GM18517 (cell line): ENCODE results near the gene CSNK1G2.
"Not testable (repeated sequence)": the region's sequence is repeated elsewhere in the genome, so short reads cannot be mapped to it uniquely, and the experiment has no call there.

Experiments used
- ATAC-seq: cut with Tn5 transposase; IDR thresholded peaks from one replicate; pipeline ENCODE4 v1.9.1; 2021; ENCODE audit warnings: mild to moderate bottlenecking, moderate library complexity; ENCODE audit not compliant: unreplicated experiment

Gene CSNK1G2

DNA sequence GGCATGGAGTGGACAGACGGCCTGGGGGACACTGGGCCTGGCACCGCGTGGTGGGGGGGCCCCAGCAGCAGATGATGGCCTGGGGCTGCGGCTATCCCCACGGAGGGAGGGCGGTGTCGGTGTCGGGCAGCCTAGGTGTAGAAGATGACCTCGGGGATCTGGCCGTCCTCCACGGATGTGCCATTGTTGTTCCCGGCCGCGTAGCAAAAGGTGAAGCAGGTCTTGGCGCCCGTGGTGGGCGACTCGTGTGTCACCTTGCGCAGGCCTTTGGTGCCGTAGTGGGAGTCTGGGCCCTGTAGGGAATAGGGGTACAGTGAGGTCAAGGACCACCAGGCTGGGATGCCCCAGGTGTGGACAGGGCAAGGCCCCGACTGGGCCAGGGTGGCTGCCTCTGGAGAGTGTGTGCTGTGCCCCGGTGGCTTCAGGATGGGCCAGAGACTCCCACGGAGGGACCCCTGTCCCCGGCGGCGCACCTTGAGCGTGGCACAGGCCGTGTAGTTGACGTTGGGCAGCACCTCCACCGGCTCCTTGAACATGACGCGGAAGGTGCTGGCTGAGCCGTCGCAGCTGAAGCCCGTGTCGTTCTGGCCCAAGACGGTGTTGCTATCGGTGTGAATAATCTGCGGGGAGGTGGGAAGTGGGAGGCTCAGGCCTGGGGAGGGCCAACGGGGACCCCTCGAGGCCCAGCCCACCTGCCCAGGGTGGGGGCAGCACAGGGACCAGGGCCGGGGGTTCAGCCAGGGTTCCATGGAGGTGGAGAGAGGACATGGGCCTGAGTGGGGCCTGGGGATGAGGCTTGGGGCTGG, 45.6 kb downstream of the CSNK1G2 start:
- ATAC-seq, result no peak

DNA sequence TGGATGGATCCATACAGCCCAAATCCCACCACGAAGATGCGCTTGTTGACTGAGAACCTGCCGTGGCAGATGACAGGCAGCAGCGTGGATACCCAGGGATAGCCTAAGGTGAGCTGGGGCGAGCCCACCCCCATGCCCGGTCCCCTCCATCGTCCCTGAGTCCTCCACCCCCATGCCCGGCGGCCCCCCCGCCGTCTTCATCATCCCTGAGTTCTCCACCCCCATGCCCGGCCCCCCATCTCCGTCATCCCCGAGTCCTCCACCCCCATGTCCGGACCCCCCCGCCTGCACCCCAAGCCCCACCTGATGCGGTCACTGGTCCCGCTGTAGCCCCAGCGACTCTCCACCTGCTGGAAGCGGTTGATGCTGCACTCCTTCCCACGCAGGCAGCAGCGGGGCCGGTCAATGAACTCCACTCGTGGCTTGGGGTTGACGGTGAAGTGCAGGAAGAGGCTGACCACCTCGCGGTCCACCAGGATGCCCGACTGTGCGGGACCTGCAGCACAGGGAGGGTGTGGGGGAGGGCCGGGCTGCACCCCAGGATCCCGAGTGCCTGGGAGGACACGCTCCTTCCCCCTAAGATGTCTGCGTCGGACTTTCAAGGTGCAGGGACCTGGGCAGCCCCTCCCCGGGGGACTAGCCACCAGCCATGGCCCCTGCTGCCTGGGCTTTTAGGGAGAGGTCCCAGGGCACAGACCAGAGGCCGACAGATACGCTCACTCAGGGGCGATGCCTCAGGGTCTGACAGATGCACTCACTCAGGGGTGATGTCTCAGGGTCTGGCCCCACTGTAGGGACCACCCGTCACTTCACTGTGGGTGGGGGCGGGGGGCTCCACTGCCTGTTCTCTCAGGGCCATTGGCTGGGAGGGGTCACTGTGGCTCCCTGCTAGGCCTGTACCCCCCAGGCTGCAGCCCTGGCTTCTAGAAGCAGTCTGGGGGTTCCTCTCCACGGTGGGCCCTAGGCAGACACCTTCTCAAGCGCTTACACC, 46.5 kb downstream of the CSNK1G2 start:
- no peak for ATAC-seq

- ATAC-seq, result not testable (repeated sequence)
Observed at GRCh38 chr19:1988464-1988863, 47.5 kb downstream of the CSNK1G2 start.

DNA sequence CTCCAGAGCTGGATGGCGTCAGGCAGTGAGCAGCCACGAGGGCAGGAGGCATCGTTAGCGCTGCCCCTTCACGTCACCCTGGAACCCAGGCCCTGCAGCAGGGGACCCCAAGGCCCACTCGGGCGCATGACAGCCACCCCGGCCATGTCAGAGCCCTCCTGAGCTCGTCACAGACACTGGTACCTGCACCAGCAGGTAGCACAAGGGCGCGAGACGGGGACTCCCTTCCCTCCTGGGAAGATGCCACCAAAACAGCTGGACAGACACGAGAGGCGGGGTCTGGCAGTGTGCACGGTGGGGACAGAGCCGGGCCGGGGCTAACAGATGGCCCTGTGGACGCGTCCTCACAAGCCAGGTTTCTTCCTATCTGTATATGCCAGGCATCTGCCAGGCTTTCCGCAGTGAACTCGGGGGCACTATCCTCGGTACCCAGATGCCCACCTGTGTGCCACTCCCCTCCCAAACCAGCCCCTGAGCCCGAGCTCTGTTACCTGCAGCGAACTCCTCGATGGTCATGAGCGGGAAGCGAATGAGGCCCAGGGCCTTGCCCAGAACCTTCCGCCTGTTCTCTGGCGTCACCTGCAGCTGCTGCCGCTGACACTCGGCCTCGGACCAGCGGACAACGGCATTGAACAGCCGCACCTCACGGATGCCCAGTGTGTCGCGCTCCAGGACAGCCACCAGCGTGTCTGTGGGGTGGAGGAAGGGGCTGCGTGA, 48.7 kb downstream of the CSNK1G2 start:
- no peak for ATAC-seq

DNA sequence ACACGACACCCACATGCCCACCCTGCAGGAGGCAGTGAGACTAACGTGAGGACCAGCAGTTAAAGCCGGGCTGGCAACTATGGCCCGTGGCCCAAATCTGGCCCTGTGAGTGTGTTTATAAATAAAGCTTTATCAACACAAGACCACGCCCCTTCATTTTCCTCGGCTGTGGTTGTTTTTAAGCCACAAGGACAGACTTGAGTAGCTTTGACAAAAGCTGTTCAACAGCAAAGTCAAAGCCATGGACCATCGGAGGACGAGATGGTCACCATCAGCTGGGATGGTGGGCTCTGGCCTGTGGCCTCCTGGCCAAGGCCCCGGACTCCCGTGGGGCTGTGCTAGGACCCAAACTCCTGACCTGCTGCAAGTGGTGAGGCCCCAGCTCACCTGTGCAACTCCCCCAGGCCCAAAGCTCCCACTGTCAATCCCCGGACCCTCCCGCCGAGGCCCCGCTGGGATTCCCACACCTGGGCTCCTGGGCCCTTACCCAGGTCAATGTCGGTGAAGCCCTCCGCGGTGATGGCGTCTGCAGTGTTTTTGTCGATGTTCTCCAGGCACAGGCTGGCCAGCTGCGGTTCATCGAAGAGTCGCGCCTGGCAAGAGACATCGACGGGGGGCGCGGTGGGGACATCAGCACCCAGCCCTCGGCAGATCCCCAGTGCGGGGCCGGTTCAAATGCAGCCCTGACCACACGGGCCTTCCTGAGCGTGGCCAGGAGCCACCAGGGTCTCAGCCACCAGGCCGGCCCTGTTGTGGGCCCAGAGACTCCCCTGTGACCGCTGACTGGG, 49.5 kb downstream of the CSNK1G2 start:
- no peak for ATAC-seq

DNA sequence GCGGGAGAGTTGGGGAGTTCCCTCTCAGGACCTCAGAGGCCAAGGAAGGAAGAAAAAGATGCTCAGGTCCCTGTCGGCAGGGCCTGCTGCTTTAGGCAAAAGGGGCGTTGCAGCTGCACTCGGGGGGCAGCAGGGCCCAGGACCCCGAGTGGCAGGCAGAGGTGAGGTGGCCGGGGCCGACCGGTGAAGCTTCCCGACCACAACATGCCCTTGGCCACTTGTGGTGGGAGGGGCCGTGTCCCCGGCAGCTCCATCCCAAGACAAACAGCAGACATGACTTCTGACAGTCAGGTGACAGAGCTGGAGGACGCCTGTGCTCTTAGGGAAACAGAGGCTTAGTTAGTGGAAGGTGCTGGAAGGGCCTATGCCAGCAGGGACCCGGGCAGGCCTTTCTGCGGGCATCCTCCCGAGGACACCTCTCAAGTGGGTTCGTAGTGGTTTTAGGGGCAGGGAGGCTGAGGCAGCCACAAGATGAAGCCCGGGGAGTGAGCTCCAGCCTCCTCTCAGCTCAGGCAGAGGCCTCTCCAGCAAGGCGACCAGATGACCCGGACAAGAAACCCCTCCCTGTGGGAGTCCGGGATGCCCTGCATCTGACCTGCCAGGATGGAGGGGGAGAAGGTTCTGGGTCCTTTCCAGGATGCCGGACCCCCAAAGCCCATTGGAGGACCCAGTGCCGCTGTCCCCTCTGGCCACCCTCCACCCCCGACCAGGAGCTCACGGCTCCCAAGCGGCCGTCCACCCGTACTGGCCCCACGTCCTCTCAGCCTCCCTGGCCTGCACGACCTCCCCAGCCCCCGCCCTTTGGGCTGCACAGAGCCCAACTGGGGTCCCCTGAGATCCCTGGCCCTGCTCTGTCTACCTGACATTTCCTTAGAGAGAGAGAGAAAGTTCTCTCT, 50.3 kb downstream of the CSNK1G2 start:
- no peak for ATAC-seq

GRCh38 chr19:1992759-1993260, 51.8 kb downstream of the CSNK1G2 start:
- no peak for ATAC-seq

DNA sequence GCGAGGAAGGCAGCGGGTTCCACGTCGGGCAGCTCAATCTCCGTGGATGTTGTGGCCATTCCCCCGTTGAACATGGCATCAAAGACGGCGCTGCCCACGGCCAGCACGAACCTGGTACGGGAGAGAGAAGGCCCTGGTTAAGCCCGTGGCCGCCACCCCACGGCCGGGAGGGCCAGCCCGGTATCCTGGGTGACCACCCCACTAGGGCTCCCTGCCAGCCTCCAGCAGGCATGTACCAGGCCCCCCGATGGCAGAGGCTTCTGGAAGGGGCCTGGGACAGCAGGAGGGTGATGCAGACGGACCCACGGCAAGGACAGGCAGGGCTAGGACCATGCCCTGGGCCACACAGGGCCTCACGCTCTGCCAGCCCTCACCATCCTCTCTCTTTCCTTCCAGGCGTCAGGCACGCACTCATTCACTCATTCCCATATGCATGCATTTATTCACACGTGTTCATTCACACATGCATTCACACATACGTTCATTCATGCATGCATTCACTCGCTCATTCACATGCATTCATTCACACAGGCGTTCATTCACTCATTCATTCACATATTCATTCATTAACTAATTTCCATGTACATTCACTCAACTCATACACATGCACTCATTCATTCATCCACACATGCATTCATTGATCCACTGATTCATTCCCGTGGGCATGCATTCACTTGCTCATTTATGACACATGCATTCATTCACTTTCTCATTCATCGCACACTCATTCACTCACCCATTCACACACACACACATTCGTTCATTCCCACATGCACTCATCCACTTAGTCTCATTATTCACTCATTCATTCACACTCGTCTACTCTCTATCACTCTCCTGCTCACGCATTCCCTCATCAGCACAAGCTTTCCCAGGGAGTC, 56.6 kb downstream of the CSNK1G2 start:
- ATAC-seq, result no peak

DNA sequence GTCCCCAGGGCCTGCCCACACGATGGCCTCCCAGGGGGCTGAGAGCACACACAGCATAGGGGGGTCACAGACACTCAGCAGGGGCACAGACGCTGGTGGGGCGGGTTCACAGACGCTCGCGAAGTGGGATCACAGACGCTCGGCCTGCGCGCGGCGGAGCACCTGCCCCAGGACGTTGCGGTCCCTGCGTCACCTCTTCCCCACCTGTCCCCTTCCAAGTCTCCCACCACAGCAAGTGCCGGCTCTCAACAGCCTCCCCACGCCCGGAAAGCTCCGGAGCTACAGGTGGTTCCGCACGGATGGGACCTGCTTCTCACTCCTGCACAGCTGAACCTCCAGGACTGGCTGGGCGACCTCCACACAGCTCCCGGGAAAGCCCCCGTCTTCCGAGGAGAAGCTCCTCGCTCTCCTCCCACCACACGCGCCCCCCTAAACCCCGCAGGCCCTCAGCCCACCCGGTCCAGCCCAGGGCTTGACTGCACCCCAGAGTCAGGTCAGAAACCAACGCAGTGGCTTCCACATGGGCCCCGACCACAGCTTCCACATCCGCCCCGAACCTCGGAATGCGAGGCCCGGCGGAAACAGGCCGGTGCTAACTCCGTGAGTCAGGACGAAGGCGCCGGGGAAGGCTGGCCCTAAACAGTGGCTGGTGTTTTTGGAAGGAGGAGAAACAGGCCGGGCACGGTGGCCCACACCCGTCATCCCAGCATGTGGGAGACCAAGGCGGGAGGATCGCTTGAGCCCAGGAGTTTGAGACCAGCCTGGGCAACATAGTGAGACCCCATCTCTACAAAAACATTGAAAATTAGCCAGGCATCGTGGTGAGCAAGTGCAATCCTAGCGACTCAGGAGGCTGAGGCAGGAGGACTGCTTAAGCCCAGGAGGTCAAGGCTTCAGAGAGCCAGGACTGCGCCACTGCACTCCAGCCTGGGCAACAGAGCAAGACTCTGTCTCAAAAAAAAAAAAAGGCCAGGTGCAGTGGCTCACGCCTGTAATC, 58.0 kb downstream of the CSNK1G2 start:
- ATAC-seq, result no peak

DNA sequence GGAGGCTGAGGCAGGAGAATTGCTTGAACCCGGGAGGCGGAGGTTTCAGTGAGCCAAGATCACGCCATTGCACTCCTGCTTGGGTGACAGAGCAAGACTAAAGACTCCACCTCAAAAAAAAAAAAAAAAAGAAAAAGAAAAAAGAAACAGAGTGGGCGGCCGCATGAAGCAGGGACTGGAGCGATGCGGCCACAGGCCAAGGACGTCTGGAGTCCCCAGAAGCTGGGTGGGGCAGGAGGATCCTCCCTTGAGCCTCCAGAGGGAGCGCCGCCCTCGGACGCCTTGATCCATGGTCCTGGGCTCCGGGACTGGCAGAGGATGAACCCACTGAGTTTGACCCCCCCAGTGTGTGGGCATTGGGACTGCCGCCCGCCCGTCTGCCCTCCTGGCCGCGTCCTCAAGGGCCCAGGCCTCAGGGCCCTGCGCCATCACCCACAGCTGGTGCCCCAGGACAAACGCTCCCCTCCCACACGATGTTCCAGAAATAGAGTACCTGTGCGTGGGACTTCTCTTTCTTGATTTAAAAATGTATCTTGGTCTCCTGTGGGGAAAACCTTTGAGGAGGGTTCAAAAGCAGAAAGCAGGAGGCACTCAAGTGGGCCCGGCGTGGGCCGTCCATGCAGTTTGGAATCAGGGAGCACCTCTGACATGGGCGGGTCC, 59.0 kb downstream of the CSNK1G2 start:
- no peak for ATAC-seq

GRCh38 chr19:2003874-2004273, 62.9 kb downstream of the CSNK1G2 start:
- no peak for ATAC-seq

DNA sequence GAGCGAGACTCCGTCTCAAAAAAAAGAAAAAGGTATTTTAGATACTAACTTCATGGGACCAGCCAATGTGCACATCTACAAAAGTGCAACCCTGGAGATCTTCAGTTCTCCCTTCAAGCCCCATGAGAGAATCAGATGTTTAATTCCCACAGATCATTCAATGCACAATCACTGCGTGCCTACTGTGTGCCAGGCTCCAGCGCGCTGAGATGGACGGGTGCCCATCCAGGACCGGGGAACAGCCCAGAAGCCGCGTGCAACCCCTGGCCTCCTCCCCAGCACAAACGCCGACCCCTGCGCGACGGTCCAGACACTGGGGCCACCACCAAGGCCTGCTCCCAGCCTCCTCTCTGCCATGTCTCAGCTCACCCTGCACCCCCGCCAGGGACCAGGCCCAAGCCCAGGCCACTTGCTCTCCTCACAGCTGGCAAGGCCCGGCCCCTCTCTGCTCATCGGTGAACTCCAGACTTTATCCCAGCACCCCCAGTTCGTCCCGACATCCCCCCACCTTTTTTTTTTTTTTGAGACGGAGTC, 69.2 kb downstream of the CSNK1G2 start:
- no peak for ATAC-seq

DNA sequence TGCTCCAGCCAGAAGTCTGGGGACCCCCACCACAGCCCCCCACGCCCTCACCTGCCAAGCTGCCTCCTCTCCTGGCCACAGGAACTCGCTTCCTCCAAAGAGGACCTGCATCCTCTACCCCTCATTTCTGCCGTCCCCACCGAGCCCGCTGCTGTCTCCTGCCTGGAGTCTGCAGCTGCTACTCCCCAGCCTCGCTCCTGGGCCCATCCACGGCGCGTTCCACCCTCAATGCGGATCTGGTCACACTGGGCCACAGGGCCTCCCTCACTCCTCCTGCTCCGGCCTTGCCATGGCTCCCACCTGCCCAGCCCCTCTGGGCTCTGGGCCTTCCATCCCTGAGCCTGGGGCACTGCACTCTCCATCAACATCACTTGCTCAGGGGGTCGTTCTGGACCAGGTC, 70.2 kb downstream of the CSNK1G2 start:
- ATAC-seq, result no peak

GRCh38 chr19:2012941-2013682, 72.1 kb downstream of the CSNK1G2 start:
- ATAC-seq, result no peak

GRCh38 chr19:2013683-2013961, 72.7 kb downstream of the CSNK1G2 start:
- ATAC-seq, result no peak

- ATAC-seq, result no peak
Observed at GRCh38 chr19:2014131-2014571, 73.2 kb downstream of the CSNK1G2 start.
